HG03097 (cell line): ENCODE measurements around the gene ELOA2.
"Not testable (repeated sequence)": the region's sequence is repeated elsewhere in the genome, so short reads cannot be mapped to it uniquely, and the experiment has no call there.

Experiments used
- ATAC-seq: cut with Tn5 transposase; IDR thresholded peaks from one replicate; pipeline ENCODE4 v1.9.1; 2021; ENCODE audit not compliant: unreplicated experiment, low FRiP score

ELOA2 gene

DNA sequence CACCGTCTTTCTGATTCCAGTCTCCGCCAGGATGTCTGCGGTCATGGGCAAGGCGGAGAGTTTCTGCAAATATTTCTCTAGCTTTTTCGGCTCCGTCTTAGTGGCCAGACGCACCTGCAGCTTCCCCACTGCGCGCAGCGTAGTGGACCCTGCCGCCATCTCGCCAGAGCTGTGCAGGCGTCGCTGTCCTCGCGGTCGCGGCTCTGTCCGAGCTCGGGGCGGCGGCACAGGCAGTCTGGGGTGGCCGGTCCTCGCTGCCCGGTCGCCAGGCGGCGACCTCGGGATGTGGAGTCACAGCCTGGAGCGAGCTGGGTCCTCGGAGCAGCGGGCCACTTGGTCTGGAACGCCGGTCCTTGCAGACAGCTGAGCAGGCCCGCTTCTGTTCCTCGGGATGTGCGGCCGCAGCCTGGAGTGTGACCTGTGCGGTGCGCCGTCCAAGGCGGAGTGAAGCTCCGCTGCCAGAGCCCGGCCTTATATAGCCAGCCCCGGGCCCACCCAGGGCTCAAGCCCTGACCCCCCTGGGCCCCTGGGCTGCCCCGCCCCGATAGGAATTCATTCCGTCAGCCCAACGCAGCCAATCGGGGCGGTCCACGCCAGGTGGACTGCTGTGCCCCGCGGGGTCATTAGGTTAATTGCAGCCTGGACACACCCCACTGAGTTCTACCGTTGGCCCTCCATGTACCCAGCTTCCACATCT, 11.5 kb downstream of the ELOA2 start:
- ATAC-seq, result not testable (repeated sequence)

DNA sequence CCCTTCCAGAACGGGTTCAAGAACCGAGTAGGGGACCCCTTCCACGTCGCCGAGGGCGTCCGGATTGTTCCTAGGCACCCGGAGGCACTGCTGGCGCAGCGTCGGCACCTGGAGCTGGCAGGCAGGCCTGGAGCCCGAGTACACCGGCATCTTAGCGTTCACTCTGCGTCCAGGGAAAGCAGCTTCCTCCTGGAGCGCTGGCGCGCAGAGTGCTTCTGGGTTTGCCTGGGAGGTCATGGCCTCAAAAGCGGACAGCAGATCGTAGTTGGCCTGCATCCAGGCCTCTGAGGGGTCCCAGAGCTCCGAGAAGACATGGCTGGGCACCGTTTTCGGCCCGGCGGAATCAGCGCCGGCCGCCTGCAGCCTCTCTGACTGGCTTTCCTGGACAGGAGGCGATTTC, 12.6 kb downstream of the ELOA2 start:
- ATAC-seq, result not testable (repeated sequence)

DNA sequence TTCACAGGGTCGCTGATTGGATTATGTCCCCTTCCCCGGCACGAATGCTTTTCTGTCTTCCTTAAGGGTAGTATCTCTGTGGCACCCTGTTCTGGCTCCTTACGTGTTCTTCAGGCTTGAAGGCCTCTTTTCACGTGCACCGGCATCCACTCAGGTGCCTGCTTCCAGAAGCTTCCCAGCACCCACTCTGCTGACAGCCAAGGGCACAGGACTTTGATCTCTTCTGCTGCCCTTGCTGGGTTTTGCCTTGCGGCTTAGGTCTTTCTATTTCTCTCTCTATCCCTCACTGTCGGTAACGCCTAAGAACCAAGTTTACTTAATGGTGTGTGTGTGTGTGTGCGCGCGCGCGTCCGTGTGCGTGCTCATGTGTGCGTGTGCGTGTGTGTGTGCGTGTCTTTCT, 14.7 kb downstream of the ELOA2 start:
- ATAC-seq, result not testable (repeated sequence)

DNA sequence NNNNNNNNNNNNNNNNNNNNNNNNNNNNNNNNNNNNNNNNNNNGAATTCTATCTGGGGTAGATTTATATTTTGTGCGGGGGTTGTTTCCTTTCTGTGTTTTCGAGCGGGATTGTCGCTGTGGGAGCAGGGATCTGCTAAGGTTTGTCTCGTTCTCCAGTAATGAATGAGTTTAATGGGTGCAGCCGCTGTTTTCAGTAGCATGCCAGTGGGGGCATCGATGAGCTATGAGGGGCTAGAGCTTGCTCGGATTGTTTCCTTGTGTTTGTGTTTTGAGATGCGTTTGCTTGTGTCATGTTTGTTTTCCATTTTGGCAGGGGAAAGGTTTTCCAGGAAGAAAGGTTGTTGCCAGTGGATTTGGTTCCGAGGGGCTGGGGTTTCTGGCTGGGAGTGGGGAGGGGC, 15.6 kb downstream of the ELOA2 start:
- not testable (repeated sequence) for ATAC-seq
